HEK293 (cell line): Measurements from ENCODE around the gene FGD1.
A peak's percentile ranks its signal among the peaks of the same experiment; 100 is the strongest.

Experiments used
- GFI1B ChIP-seq: fragments of 450-650 bp; formaldehyde crosslinking; IDR thresholded peaks from 2 replicates; pipeline ENCODE4 v1.5.1; 2016; ENCODE audit warnings: missing biosample characterization, missing genetic modification characterization
- KLF16 ChIP-seq: fragments of 450-650 bp; formaldehyde crosslinking; IDR thresholded peaks from 2 replicates; pipeline ENCODE4 v1.5.1; 2017; ENCODE audit warnings: missing biosample characterization, missing genetic modification characterization
- PATZ1 ChIP-seq: fragments of 450-650 bp; formaldehyde crosslinking; IDR thresholded peaks from 2 replicates; pipeline ENCODE4 v1.5.1; 2016; ENCODE audit warnings: missing biosample characterization, missing genetic modification characterization
- PRDM10 ChIP-seq: fragments of 450-650 bp; formaldehyde crosslinking; IDR thresholded peaks from 2 replicates; pipeline ENCODE4 v1.5.1; 2016; ENCODE audit warnings: missing biosample characterization, missing genetic modification characterization
- RBAK ChIP-seq: fragments of 450-650 bp; formaldehyde crosslinking; IDR thresholded peaks from 2 replicates; pipeline ENCODE4 v1.5.1; 2016; ENCODE audit warnings: missing biosample characterization, missing genetic modification characterization
- ZFHX2 ChIP-seq: fragments of 450-650 bp; formaldehyde crosslinking; conservative IDR thresholded peaks from 2 replicates; pipeline ENCODE4 v1.5.1; 2016; ENCODE audit warnings: missing biosample characterization, missing genetic modification characterization
- ZFP41 ChIP-seq: fragments of 450-650 bp; formaldehyde crosslinking; IDR thresholded peaks from 2 replicates; pipeline ENCODE4 v1.5.1; 2016; ENCODE audit warnings: missing biosample characterization, missing genetic modification characterization, borderline replicate concordance
- ZNF16 ChIP-seq: fragments of 450-650 bp; formaldehyde crosslinking; IDR thresholded peaks from 2 replicates; pipeline ENCODE4 v1.5.1; 2016; ENCODE audit warnings: low read depth, missing biosample characterization, missing genetic modification characterization
- ZNF169 ChIP-seq: fragments of 450-650 bp; formaldehyde crosslinking; IDR thresholded peaks from 2 replicates; pipeline ENCODE4 v1.5.1; 2016; ENCODE audit warnings: missing biosample characterization, missing genetic modification characterization
- ZNF214 ChIP-seq: fragments of 450-650 bp; formaldehyde crosslinking; IDR thresholded peaks from 2 replicates; pipeline ENCODE4 v1.5.1; 2017; ENCODE audit warnings: missing biosample characterization, mild to moderate bottlenecking, missing genetic modification characterization, borderline replicate concordance
- ZNF280D ChIP-seq: fragments of 450-650 bp; formaldehyde crosslinking; IDR thresholded peaks from 2 replicates; pipeline ENCODE4 v1.5.1; 2016; ENCODE audit warnings: missing biosample characterization, missing genetic modification characterization
- ZNF302 ChIP-seq: fragments of 450-650 bp; formaldehyde crosslinking; IDR thresholded peaks from 2 replicates; pipeline ENCODE4 v1.5.1; 2016; ENCODE audit warnings: missing biosample characterization, missing genetic modification characterization, low read depth
- ZNF350 ChIP-seq: fragments of 450-650 bp; formaldehyde crosslinking; IDR thresholded peaks from 2 replicates; pipeline ENCODE4 v1.5.0; 2017; ENCODE audit warnings: missing biosample characterization, mild to moderate bottlenecking, missing genetic modification characterization
- ZNF558 ChIP-seq: fragments of 450-650 bp; formaldehyde crosslinking; IDR thresholded peaks from 2 replicates; pipeline ENCODE4 v1.5.1; 2016; ENCODE audit warnings: missing biosample characterization, missing genetic modification characterization
- ZNF585B ChIP-seq: fragments of 450-650 bp; formaldehyde crosslinking; IDR thresholded peaks from 2 replicates; pipeline ENCODE4 v1.5.1; 2016; ENCODE audit warnings: missing biosample characterization, missing genetic modification characterization
- ZNF670 ChIP-seq: fragments of 450-650 bp; formaldehyde crosslinking; IDR thresholded peaks from 2 replicates; pipeline ENCODE4 v1.5.1; 2016; ENCODE audit warnings: missing biosample characterization, missing genetic modification characterization, low read depth
- ZNF76 ChIP-seq: fragments of 450-650 bp; formaldehyde crosslinking; IDR thresholded peaks from 2 replicates; pipeline ENCODE4; 2016; ENCODE audit warnings: low read depth, missing biosample characterization, missing genetic modification characterization, borderline replicate concordance
- TF ChIP-seq, protein P1 (sequence below): fragments of 450-650 bp; formaldehyde crosslinking; IDR thresholded peaks from 2 replicates; pipeline ENCODE4 v1.5.1; 2016; ENCODE audit warnings: missing biosample characterization, missing genetic modification characterization
- TF ChIP-seq, protein P2 (sequence below): sonication (generic); formaldehyde crosslinking; IDR thresholded peaks from 2 replicates; pipeline ENCODE4 v1.8.1; 2022; ENCODE audit warnings: mild to moderate bottlenecking, moderate library complexity, missing genetic modification reagents
- TF ChIP-seq, protein P3 (sequence below): fragments of 450-650 bp; formaldehyde crosslinking; IDR thresholded peaks from 2 replicates; pipeline ENCODE4; 2016; ENCODE audit warnings: missing biosample characterization, missing genetic modification characterization
- TF ChIP-seq, protein P4 (sequence below): fragments of 450-650 bp; formaldehyde crosslinking; IDR thresholded peaks from 2 replicates; pipeline ENCODE4 v1.5.0; 2017; ENCODE audit warnings: missing biosample characterization, missing genetic modification characterization, borderline replicate concordance

FGD1 gene

DNA sequence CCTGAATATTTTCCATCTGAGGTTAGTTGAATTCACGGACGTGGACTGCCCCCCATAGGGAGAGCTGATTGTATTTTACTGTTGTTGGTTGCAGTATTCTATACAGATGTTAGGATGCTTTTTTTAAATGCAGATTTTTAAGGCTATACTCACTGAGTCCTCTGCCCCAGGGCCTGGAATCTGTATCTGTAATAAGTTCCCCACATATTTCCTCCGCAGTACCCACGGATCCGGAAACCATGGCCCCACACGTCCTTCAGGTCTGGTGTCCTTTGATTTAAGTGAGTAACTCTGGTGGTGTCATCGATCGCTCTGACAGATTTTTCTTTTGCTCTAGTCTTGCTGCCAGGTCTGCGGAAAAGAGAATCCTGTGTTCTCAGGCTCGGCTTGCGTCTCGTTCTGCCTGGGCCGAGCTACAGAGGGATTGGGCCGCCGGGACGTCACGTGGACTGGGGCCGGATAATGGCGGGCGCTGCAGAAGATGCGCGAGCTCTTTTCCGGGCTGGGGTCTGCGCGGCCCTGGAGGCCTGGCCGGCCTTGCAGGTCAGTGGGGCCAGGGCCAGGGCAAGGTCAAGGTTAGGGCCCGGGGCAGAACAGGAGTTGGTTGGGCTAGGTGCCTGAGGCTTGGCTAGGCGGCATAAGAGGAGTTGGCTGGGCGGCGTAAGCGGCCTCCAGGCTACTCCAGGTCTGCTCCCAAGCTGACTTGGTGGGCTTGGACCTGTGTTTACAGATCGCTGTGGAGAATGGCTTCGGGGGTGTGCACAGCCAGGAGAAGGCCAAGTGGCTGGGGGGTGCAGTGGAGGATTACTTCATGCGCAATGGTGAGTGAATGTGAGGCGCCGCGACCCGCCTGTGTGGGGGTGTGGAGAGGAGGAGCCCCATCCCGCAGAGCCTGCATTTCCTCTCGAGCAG, 55.8 kb downstream of the FGD1 start, which contains the start of gene TSR2 (continued):
- TF ChIP-seq PRDM10 (tag by site-specific recombination): peak; percentile 9; the same call in 1 of the 2 replicates
- TF ChIP-seq RBAK: no peak
- 0 out of 2 replicates have a peak, but pooled peaks have one; percentile 23 for TF ChIP-seq KLF16
- TF ChIP-seq ZFHX2: no peak; the same call in 1 of the 2 replicates
- TF ChIP-seq ZNF16 (tag by site-specific recombination): no peak
- TF ChIP-seq ZNF280D (tag by site-specific recombination): no peak
- no peak for TF ChIP-seq ZNF302 (tag by site-specific recombination)
- TF ChIP-seq ZNF585B (tag by site-specific recombination): no peak
- TF ChIP-seq ZNF214 (tag by site-specific recombination): no peak
- TF ChIP-seq, protein P1, sequence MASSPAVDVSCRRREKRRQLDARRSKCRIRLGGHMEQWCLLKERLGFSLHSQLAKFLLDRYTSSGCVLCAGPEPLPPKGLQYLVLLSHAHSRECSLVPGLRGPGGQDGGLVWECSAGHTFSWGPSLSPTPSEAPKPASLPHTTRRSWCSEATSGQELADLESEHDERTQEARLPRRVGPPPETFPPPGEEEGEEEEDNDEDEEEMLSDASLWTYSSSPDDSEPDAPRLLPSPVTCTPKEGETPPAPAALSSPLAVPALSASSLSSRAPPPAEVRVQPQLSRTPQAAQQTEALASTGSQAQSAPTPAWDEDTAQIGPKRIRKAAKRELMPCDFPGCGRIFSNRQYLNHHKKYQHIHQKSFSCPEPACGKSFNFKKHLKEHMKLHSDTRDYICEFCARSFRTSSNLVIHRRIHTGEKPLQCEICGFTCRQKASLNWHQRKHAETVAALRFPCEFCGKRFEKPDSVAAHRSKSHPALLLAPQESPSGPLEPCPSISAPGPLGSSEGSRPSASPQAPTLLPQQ (tag by site-specific recombination): peak; percentile 90
- TF ChIP-seq, protein P2, sequence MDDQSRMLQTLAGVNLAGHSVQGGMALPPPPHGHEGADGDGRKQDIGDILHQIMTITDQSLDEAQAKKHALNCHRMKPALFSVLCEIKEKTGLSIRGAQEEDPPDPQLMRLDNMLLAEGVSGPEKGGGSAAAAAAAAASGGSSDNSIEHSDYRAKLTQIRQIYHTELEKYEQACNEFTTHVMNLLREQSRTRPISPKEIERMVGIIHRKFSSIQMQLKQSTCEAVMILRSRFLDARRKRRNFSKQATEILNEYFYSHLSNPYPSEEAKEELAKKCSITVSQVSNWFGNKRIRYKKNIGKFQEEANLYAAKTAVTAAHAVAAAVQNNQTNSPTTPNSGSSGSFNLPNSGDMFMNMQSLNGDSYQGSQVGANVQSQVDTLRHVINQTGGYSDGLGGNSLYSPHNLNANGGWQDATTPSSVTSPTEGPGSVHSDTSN: no peak
- TF ChIP-seq ZNF350: no peak
- peak; percentile 35; the same call in 1 of the 2 replicates for TF ChIP-seq ZNF76
- no peak for TF ChIP-seq ZNF169 (tag by site-specific recombination)
- TF ChIP-seq, protein P3, sequence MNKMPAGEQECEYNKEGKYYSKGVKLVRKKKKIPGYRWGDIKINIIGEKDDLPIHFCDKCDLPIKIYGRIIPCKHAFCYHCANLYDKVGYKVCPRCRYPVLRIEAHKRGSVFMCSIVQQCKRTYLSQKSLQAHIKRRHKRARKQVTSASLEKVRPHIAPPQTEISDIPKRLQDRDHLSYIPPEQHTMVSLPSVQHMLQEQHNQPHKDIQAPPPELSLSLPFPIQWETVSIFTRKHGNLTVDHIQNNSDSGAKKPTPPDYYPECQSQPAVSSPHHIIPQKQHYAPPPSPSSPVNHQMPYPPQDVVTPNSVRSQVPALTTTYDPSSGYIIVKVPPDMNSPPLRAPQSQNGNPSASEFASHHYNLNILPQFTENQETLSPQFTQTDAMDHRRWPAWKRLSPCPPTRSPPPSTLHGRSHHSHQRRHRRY (tag by site-specific recombination): no peak
- TF ChIP-seq ZNF558 (tag by site-specific recombination): no peak
- no peak for TF ChIP-seq ZNF670
- no peak for TF ChIP-seq GFI1B (tag by site-specific recombination)
- TF ChIP-seq PATZ1 (tag by site-specific recombination): no peak
- no peak for TF ChIP-seq ZFP41 (tag by site-specific recombination)
- TF ChIP-seq, protein P4, sequence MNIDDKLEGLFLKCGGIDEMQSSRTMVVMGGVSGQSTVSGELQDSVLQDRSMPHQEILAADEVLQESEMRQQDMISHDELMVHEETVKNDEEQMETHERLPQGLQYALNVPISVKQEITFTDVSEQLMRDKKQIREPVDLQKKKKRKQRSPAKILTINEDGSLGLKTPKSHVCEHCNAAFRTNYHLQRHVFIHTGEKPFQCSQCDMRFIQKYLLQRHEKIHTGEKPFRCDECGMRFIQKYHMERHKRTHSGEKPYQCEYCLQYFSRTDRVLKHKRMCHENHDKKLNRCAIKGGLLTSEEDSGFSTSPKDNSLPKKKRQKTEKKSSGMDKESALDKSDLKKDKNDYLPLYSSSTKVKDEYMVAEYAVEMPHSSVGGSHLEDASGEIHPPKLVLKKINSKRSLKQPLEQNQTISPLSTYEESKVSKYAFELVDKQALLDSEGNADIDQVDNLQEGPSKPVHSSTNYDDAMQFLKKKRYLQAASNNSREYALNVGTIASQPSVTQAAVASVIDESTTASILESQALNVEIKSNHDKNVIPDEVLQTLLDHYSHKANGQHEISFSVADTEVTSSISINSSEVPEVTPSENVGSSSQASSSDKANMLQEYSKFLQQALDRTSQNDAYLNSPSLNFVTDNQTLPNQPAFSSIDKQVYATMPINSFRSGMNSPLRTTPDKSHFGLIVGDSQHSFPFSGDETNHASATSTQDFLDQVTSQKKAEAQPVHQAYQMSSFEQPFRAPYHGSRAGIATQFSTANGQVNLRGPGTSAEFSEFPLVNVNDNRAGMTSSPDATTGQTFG (tag by site-specific recombination): no peak
